ENCODE results near the gene POLN.

POLN gene

GRCh38 chr4:2067446-2068197 is 174.3 kb downstream of the POLN start:
- no peak for DNase-seq

GRCh38 chr4:2066571-2067445 is 175.1 kb downstream of the POLN start:
- no peak for DNase-seq

- DNase-seq = no peak
Observed at GRCh38 chr4:2066011-2066551, 175.8 kb downstream of the POLN start.

- DNase-seq = no peak
Observed at GRCh38 chr4:2065106-2065930, 176.6 kb downstream of the POLN start.

GRCh38 chr4:2064276-2064991 is 177.5 kb downstream of the POLN start:
- no peak for DNase-seq

GRCh38 chr4:2063557-2064275 is 178.2 kb downstream of the POLN start:
- no peak for DNase-seq

GRCh38 chr4:2062808-2063524 is 179.0 kb downstream of the POLN start:
- no peak for DNase-seq

GRCh38 chr4:2062168-2062807 is 179.6 kb downstream of the POLN start:
- no peak for DNase-seq

GRCh38 chr4:2061186-2062131 is 180.5 kb downstream of the POLN start:
- no peak for DNase-seq

- DNase-seq = no peak
Observed at GRCh38 chr4:2060611-2061185, 181.2 kb downstream of the POLN start.

- DNase-seq = no peak
Observed at GRCh38 chr4:2059726-2060602, 182.0 kb downstream of the POLN start.

GRCh38 chr4:2059046-2059725 is 182.7 kb downstream of the POLN start, which contains the start of gene NAT8L:
Gene NAT8L (plus strand): TSS chr4:2059327. CDS start chr4:2059512, 185 bp downstream.
- no peak for DNase-seq

GRCh38 chr4:2058264-2059045 is 183.5 kb downstream of the POLN start:
- no peak for DNase-seq

- DNase-seq = no peak
Observed at GRCh38 chr4:2057382-2058065, 184.4 kb downstream of the POLN start.

- no peak for DNase-seq
Observed at GRCh38 chr4:2054217-2054616, 187.7 kb downstream of the POLN start.

- DNase-seq = no peak
Observed at GRCh38 chr4:2051086-2051485, 190.8 kb downstream of the POLN start.

Data from activated T-cell treated with anti-CD3 and anti-CD28 coated beads for 4 hours (primary cell).